ENCODE measurements around the gene LSP1. TPM values are rescaled to one million over a fixed set of nuclear protein-coding genes. Genes with fewer than 3 reads are reported as not detected.

The LSP1 gene
- total RNA-seq, 1 donor from 2014 or later, result not detected

Other genes with a start within 250 kb of the LSP1 start
- gene KRTAP5-3, start 244.6 kb upstream of the LSP1 start, total RNA-seq, result not detected in 2 replicates
- gene KRTAP5-4, start 230.9 kb upstream of the LSP1 start, total RNA-seq, result not detected in 2 replicates
- gene KRTAP5-5, start 223.3 kb upstream of the LSP1 start, total RNA-seq, result not detected in 2 replicates
- not detected in 2 replicates for gene KRTAP5-6, start 155.9 kb upstream of the LSP1 start, total RNA-seq
- gene IFITM10, start 102.5 kb upstream of the LSP1 start, total RNA-seq, result 0.44 and 1.2 TPM in 2 replicates
- gene CTSD, start 89.2 kb upstream of the LSP1 start, total RNA-seq, result 158 and 532 TPM in 2 replicates
- gene SYT8, start 18.1 kb upstream of the LSP1 start, total RNA-seq, result not detected in 2 replicates
- not detected in 2 replicates for gene TNNI2, start 14.1 kb upstream of the LSP1 start, total RNA-seq
- gene PRR33, start 38.8 kb downstream of the LSP1 start, total RNA-seq, result not detected in 2 replicates
- not detected in 2 replicates for gene TNNT3, start 66.6 kb downstream of the LSP1 start, total RNA-seq
- 58.0 and 77.6 TPM in 2 replicates for gene MRPL23, start 94.2 kb downstream of the LSP1 start, total RNA-seq
- gene H19, start 144.8 kb downstream of the LSP1 start, total RNA-seq, result 20.0 and 53.6 TPM in 2 replicates